Cerebellar nuclear complex (tissue), 1 donor: ENCODE measurements around the gene ABHD17B.
"Not testable (repeated sequence)": the region's sequence is repeated elsewhere in the genome, so short reads cannot be mapped to it uniquely, and the experiment has no call there.

Experiments used
- DNase-seq, 2 experiments: peaks; one replicate each; lab custom pipeline; 2025; lab: John Stamatoyannopoulos, UW

ABHD17B gene

DNA sequence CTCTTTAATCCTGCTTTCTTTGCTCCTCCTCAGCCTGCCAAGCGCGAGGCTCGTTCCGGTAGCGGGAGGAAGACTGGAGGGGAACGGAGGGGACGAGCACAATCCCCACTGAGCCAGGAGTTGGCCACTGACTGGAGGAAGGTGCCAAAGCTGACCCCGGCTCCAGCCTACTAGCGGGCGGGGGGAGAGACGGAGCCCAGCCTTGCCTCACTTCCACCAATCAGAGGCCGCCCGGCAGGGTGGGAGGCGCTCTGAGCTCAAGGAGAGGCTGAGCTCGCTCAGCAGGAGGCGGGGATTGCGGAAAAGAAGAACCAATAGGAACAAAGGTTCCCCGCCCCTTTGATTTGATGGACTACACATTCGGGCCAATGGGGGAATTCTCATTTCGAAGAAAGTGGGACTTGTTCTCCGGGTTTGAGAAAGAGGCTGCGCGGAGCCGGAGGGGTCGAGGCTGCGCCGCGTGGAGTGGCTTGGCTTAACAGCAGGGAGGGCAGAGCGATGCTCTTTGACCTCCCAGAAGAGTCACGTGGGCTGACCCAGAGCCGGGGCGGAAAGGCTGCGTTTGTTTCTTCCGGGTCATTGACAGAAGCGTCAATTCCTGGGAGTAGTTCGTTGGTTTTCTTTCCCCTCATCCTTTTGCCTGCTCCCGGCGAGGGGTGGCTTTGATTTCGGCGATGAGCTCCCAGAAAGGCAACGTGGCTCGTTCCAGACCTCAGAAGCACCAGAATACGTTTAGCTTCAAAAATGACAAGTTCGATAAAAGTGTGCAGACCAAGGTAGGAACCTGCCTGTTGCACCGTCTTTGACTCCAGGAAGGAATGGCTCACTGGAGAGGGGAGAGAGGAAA, at the start of gene ABHD17B, which contains the start of gene C9orf85:
TSS of gene ABHD17B (minus strand) at position 133 of the 847 bp plus-strand sequence. CDS start 36,113 bp downstream, outside the sequence.
TSS of gene C9orf85 (plus strand) at position 579 of the 847 bp plus-strand sequence. CDS start at position 675, 96 bp downstream.
- peak; percentile 96 to 97 for DNase-seq

DNA sequence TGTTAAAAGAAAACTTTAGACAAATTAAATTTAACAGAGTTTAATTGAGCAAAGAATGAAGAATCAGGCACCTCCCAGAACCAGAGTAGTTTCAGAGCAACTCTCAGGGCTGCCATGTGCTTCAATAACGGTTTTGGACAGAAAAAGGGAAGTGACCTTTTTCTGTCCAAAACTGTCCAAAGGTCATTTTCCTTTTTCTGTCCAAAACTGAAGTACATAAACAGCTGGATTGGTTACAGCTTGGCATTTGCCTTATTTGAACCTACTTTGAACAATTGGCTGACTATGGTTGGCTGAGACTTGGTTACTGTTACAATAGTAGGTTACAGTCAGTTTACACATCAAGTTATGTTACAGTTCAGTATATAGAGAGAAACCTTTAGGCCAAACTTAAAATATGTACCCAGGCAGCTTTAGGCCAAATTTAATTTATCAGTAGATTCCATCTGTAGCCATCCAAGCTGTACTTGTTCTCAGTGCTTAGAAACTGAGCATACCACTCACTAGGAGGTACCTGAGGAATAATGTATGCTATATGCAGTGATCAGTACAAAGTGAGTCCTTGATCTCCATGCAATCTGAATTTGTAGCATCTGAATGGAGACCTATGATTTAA, 44.4 kb upstream of the ABHD17B start:
- no peak for DNase-seq

- not testable (repeated sequence) for DNase-seq
Measured at GRCh38 chr9:71954652-71955051, 43.7 kb upstream of the ABHD17B start.

DNA sequence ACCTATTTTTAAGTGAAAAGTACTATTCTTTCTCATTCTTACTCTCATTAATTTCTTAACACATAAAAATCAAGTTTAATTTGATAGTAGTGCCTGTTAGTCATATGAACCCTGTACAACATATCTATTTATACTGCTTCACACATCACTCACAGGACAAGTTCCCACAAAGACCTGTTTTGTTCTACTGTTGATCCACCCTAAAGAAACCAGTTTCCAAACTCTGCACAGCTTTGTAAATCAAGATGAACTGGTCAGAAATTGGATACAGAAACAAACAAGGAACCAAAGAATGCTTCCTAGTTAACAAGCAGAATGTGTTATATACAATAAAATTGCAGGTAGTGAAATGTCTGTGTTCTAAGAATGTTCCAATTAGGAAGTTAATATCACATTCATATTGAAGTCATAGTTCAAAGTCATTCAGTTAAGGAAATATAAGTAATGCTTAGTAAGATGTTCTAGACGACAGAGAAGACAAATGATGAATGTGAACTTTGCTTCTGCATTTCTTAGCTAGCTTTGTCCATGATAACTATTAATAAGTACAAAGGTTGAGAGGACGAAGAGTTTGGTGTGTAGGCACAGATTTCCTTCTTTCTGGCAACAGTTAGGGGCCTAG, 33.9 kb upstream of the ABHD17B start:
- DNase-seq = no peak

GRCh38 chr9:71941998-71942567, 31.1 kb upstream of the ABHD17B start:
- DNase-seq = no peak

GRCh38 chr9:71941060-71941568, 30.1 kb upstream of the ABHD17B start:
- DNase-seq = no peak

DNA sequence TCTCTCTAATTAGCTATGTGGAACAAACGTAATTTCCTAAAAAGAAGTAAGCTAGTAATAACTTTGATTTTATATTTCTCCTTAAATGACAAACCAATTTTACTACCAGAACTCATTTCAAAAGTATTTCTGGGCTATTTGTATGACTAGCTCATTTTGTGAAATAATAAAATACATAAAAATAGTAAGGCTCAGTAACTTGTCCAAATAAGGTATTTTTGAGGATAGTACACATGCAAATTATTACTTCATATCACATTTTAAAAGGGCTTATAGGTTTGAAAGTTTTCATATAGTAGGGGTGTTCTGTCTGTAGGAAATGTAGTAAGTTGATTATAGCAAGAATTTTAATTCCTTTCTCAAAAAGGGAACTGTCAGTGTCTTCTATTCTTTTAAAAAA, 26.9 kb upstream of the ABHD17B start:
- DNase-seq = no peak

GRCh38 chr9:71937070-71937625, 26.2 kb upstream of the ABHD17B start:
- no peak for DNase-seq

- no peak for DNase-seq
Measured at GRCh38 chr9:71936066-71936465, 25.1 kb upstream of the ABHD17B start.

DNA sequence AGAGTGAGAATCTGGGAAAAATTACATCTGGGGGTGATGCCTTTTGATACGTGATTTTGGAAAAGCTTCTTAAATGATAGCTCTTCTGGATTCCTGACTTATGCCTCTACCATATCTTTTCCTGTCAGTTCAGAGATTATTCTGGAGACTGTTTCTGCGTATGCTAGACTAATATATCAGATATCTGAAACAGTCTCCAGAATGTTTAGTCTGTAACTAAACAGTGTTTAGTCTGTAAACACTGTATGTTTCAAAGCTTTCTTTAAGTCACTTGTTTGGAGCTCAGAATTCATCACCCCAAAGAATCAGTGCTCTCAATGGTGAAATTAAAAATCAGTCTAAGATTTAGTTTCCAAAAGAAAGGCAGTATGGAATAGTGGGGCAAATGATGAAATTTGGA, 20.2 kb upstream of the ABHD17B start:
- DNase-seq = no peak

GRCh38 chr9:71929791-71930440, 18.9 kb upstream of the ABHD17B start:
- no peak for DNase-seq

DNA sequence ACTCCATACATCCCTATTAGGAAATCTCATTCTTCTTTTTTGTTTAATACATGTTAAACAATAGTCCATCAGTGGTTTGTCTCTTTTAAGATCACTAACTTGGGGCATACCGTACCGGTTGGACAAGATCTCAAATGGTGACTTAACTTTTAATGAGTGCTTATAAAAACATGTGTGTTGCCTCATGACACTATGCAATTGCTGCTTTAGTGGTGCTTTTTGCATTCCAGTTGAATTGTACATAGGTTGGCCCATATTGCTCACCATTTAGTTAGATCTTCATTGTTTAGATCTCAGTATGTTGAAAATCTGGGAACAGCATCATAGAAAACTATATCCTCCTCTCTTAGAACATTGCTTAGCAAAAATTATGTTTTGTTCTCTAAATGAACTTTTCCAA, 18.2 kb upstream of the ABHD17B start:
- no peak for DNase-seq

DNA sequence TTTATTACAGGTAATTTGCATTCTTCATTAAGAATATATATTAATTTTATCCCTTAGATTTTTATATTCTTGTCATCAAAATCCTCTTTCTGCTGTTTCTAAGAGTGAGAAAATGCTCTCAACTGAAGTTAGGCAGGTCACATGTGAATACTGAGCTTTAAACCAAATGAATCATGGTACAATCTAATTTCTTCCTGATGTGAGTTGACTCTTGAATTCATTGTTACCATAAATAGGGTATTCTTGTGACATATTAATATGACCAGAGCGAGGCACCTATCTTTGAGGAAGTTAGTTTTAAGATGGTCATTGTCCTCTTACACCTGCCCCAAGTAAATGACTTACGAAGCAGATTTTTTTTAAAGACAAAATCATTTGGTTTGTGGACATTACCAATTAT, 17.8 kb upstream of the ABHD17B start:
- no peak for DNase-seq

DNA sequence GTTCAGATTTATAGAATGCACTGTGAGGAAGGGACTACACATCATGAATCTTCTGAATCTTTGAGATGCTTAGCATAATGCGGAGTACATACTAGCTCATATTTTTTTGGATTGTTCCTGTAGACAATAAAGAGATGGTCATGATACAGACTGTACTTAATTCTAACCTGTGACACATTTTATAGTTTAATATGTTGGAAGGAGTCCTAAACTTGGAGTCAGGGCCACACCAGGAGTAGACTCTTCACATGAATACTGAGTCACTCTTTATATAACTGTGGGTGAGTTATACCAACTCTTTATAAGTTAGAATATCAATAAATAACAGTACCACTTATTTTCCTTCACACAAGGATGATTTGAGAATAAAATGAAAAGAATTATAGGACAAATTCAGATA, 17.4 kb upstream of the ABHD17B start:
- DNase-seq = no peak

DNA sequence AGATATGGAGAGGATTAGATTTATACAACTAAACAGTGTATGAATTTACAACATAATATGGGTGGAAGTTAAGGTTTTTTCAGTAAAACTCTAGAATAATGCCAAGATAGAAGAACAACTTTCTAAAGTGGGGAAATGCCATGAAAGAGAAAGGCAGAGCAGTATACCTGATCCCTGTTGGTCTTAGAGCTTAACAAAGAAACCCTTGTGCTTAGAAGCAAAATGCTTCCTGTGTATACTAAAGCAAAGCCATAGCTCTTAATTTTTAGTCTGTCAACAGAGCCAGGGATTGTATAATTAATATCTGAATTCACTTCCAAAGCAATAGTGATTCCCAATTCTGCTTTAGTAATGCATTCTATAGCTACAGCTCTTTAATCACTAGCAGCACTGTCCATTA, 14.8 kb upstream of the ABHD17B start:
- no peak for DNase-seq

DNA sequence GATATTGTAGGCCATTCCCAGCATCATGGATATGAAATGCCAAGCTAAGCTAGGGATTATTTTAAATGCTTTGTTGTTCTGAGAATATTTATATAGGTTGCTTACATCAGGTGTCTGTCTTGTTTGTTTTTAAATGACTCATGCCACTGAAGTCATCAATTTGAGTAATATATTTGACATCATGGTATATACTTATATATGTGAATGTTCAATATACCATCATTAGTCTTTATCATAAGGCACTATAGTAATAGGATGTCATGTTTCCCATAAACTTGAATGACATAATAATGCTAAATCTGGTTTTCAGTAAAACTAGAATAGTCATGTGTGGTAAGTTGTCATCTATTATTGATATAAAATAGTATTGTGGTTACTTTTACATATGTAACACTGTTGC, 13.6 kb upstream of the ABHD17B start:
- DNase-seq = no peak

DNA sequence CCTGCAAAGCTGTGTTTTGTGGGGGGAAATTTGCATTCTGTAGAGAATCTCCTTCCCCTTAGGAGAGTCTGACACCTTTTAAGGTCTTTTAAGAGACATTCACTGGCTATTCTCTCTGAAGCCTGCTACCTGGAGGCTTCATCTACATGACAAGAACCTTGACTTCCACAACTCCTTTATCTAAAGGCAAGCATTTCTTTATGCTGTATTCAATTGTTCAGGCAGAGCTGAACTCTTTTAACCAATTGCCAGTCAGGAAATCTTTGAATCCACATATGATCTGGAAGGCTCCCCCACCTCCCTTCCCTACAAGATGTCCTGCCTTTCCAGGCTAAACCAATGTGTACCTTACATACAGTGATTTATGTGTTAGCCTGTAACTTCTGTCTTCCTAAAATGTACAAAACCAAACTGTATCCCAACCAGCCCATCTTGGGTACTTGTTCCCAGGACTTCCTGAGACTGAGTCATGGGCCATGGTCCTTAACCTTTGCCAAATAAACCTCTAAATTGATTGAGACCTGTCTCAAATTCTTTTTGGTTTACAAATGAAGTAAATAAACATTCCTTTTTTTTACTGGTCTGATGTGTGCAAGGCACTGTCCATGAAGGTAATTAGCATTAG, 10.3 kb upstream of the ABHD17B start:
- DNase-seq = no peak

- DNase-seq = no peak
Measured at GRCh38 chr9:71920456-71921189, 9.6 kb upstream of the ABHD17B start.

DNA sequence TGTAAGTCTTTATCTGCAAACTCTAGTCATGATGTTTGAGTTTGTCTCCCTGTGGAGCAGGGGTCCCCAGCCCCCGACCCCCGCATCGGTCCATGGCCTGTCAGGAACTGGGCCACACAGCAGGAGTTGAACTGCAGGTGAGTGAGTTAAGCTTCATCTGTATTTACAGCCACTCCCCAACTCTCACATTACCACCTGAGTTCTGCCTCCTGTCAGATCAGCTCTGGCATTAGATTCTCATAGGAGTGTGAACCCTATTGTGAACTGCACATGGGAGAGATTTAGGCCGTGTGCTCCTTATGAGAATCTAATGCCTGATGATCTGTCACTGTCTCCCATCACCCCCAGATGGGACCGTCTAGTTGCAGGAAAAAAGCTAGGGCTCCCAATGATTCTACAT, 7.4 kb upstream of the ABHD17B start:
- DNase-seq = no peak

GRCh38 chr9:71916834-71917534, 6.0 kb upstream of the ABHD17B start:
- DNase-seq = no peak
